Keratinocyte (primary cell): Measurements from ENCODE around the gene FANCC.

Experiments
- CTCF ChIP-seq, 3 experiments: IDR thresholded peaks in 1 of 3; conservative IDR thresholded peaks in 1 of 3; optimal IDR thresholded peaks in 1 of 3; 2 replicates in 2 of 3; 3 replicates in 1 of 3; pipeline versions ENCODE3 to v1.5.1; 2011; ENCODE audit warnings: low read length in 3 of 3, mild to moderate bottlenecking in 3 of 3, moderate library complexity in 2 of 3, control low read depth in 1 of 3, inconsistent platforms in 1 of 3; ENCODE audit not compliant: insufficient read depth in 2 of 3; ENCODE audit errors: extremely low read depth in 1 of 3
- EZH2 ChIP-seq: IDR thresholded peaks from one replicate; pipeline ENCODE4 v1.6.1; 2012; ENCODE audit warnings: inconsistent platforms, mild to moderate bottlenecking, low read length, moderate library complexity

- no peak for TF ChIP-seq CTCF (optimal IDR thresholded peaks at IDR 0.05 in 1 of 3, IDR thresholded peaks at IDR 0.05 in 1 of 3, conservative IDR thresholded peaks at IDR 0.05 in 1 of 3; ENCODE audit: extremely low read depth in 1 of 3, insufficient read depth in 2 of 3, low read length in 3 of 3)
- TF ChIP-seq EZH2: no peak
These were observed 119.7 kb downstream of the FANCC start for GRCh38 chr9:95197692-95198271.
